GM12878 (cell line): ENCODE measurements around the gene CCR5AS.

ENCODE experiments used
- ATF2 ChIP-seq: IDR thresholded peaks from 2 replicates; pipeline ENCODE4 v1.6.1; 2012; ENCODE audit warnings: low read length, inconsistent platforms
- BHLHE40 ChIP-seq, 2 experiments: fragments of 450-650 bp in 1 of 2; IDR thresholded peaks; 2 replicates each; pipeline ENCODE4 v1.6.1; 2011 to 2017; ENCODE audit warnings: low read depth in 2 of 2, borderline replicate concordance in 1 of 2, improper control_type of control experiment in 1 of 2, low read length in 1 of 2, mild to moderate bottlenecking in 1 of 2
- DPF2 ChIP-seq: fragments of 450-650 bp; IDR thresholded peaks from 2 replicates; pipeline ENCODE4 v1.6.1; 2017; ENCODE audit warnings: mild to moderate bottlenecking
- E4F1 ChIP-seq: fragments of 450-650 bp; IDR thresholded peaks from 2 replicates; pipeline ENCODE4 v1.6.1; 2018; ENCODE audit warnings: borderline replicate concordance, mild to moderate bottlenecking; ENCODE audit not compliant: partially characterized antibody
- FOXM1 ChIP-seq: IDR thresholded peaks from 2 replicates; pipeline ENCODE4 v1.6.1; 2012; ENCODE audit warnings: low read depth, mild to moderate bottlenecking, inconsistent platforms, low read length, moderate library complexity
- GABPA ChIP-seq: IDR thresholded peaks from 2 replicates; pipeline ENCODE4 v1.6.1; 2014; ENCODE audit warnings: antibody characterized with exemption, low read depth, mild to moderate bottlenecking, inconsistent platforms
- IRF3 ChIP-seq: fragments of 450-650 bp; IDR thresholded peaks from 2 replicates; pipeline ENCODE4 v1.6.1; 2014; ENCODE audit warnings: mild to moderate bottlenecking
- IRF4 ChIP-seq: IDR thresholded peaks from 2 replicates; pipeline ENCODE4 v1.6.1; 2011; ENCODE audit warnings: low read depth, low read length
- MEF2B ChIP-seq: fragments of 450-650 bp; IDR thresholded peaks from 2 replicates; pipeline ENCODE4 v1.6.1; 2018; ENCODE audit warnings: mild to moderate bottlenecking, moderate library complexity; ENCODE audit not compliant: partially characterized antibody, poor library complexity, severe bottlenecking
- NFYB ChIP-seq: IDR thresholded peaks from 2 replicates; pipeline ENCODE4 v1.6.1; 2011; ENCODE audit warnings: low read depth, mild to moderate bottlenecking, low read length, improper control_type of control experiment, moderate library complexity; ENCODE audit not compliant: insufficient read depth
- NKRF ChIP-seq: fragments of 450-650 bp; conservative IDR thresholded peaks from 2 replicates; pipeline ENCODE4 v1.6.1; 2017; ENCODE audit warnings: mild to moderate bottlenecking, moderate library complexity
- NRF1 ChIP-seq: conservative IDR thresholded peaks from 2 replicates; pipeline ENCODE4 v1.6.1; 2011; ENCODE audit warnings: mild to moderate bottlenecking, low read depth, low read length, improper control_type of control experiment
- PML ChIP-seq: IDR thresholded peaks from 2 replicates; pipeline ENCODE4 v1.6.1; 2012; ENCODE audit warnings: low read length, inconsistent platforms
- POU2F2 ChIP-seq: IDR thresholded peaks from 3 replicates; pipeline ENCODE4 v1.6.1; 2011; ENCODE audit warnings: low read depth, mild to moderate bottlenecking, low read length, borderline replicate concordance
- SMAD5 ChIP-seq: IDR thresholded peaks from 2 replicates; pipeline ENCODE4 v1.6.1; 2016; ENCODE audit warnings: antibody characterized with exemption, low read depth
- SMARCA5 ChIP-seq: fragments of 450-650 bp; IDR thresholded peaks from 2 replicates; pipeline ENCODE4 v1.6.1; 2017; ENCODE audit warnings: mild to moderate bottlenecking
- ZBED1 ChIP-seq: IDR thresholded peaks from 2 replicates; pipeline ENCODE4 v1.6.1; 2016; ENCODE audit warnings: borderline replicate concordance
- ZBTB11 ChIP-seq: fragments of 450-650 bp; formaldehyde crosslinking; IDR thresholded peaks from 2 replicates; pipeline ENCODE4 v1.5.0; 2022; ENCODE audit warnings: mild to moderate bottlenecking, missing genetic modification characterization

Gene CCR5AS

GRCh38 chr3:46406788-46407611, at the start of gene CCR5AS, which contains the start of gene CCRL2 (continued):
- TF ChIP-seq IRF3 (no peak), GABPA (peak; percentile 46; the same call in 1 of the 2 replicates), ZBTB11 (CRISPR knock-in tag) (no peak), BHLHE40 (IDR thresholded peaks at IDR 0.05; ENCODE audit: borderline replicate concordance in 1 of 2, low read depth in 2 of 2, low read length in 1 of 2) (no peak), MEF2B (no peak), E4F1 (no peak), ATF2 (no peak), SMARCA5 (no peak), NFYB (no peak), ZBED1 (no peak), DPF2 (no peak), FOXM1 (no peak), PML (no peak), POU2F2 (no peak), NRF1 (no peak), IRF4 (peak; percentile 41; the same call in 1 of the 2 replicates), SMAD5 (no peak), NKRF (no peak)
